K562 (cell line): ENCODE results near the gene IGF2.

Experiments used
- CBX1 ChIP-seq: sonication (generic); IDR thresholded peaks from 2 replicates; pipeline ENCODE4 v1.6.1; 2016; ENCODE audit warnings: antibody characterized with exemption, low read depth, mild to moderate bottlenecking
- FOXP4 ChIP-seq: sonication (generic); formaldehyde crosslinking; IDR thresholded peaks from 2 replicates; pipeline ENCODE4 v1.8.0; 2022; ENCODE audit warnings: mild to moderate bottlenecking, missing genetic modification reagents, borderline replicate concordance
- MLLT1 ChIP-seq, 2 experiments: fragments of 450-650 bp; IDR thresholded peaks; 2 replicates each; pipeline ENCODE4 v1.6.1; 2016
- TF ChIP-seq, protein P1 (sequence below), 3 experiments: IDR thresholded peaks in 2 of 3; conservative IDR thresholded peaks in 1 of 3; 2 replicates each; pipeline ENCODE4 v1.5.1; 2011 to 2012; ENCODE audit warnings: low read length in 3 of 3, mild to moderate bottlenecking in 3 of 3, control low read depth in 2 of 3, improper control_type of control experiment in 1 of 3, inconsistent platforms in 1 of 3, low read depth in 1 of 3, mixed read lengths in 1 of 3, moderate library complexity in 1 of 3; ENCODE audit not compliant: insufficient read depth in 2 of 3

- TF ChIP-seq, protein P1, sequence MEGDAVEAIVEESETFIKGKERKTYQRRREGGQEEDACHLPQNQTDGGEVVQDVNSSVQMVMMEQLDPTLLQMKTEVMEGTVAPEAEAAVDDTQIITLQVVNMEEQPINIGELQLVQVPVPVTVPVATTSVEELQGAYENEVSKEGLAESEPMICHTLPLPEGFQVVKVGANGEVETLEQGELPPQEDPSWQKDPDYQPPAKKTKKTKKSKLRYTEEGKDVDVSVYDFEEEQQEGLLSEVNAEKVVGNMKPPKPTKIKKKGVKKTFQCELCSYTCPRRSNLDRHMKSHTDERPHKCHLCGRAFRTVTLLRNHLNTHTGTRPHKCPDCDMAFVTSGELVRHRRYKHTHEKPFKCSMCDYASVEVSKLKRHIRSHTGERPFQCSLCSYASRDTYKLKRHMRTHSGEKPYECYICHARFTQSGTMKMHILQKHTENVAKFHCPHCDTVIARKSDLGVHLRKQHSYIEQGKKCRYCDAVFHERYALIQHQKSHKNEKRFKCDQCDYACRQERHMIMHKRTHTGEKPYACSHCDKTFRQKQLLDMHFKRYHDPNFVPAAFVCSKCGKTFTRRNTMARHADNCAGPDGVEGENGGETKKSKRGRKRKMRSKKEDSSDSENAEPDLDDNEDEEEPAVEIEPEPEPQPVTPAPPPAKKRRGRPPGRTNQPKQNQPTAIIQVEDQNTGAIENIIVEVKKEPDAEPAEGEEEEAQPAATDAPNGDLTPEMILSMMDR (IDR thresholded peaks at IDR 0.05 in 2 of 3, conservative IDR thresholded peaks at IDR 0.05 in 1 of 3; ENCODE audit: insufficient read depth in 2 of 3, low read depth in 1 of 3, low read length in 3 of 3): no peak
- no peak for TF ChIP-seq CBX1
- TF ChIP-seq FOXP4 (CRISPR knock-in tag): no peak
- no peak for TF ChIP-seq MLLT1 (IDR thresholded peaks at IDR 0.05)
Measured at GRCh38 chr11:2107941-2108630, 31.1 kb downstream of the IGF2 start.
